ENCODE measurements around the gene ACTL10. TPM values are rescaled to one million over a fixed set of nuclear protein-coding genes. Genes with fewer than 3 reads are reported as not detected.

Gene ACTL10
- total RNA-seq, 1 experiment from 2014 or later, result 5.4 TPM

DNA sequence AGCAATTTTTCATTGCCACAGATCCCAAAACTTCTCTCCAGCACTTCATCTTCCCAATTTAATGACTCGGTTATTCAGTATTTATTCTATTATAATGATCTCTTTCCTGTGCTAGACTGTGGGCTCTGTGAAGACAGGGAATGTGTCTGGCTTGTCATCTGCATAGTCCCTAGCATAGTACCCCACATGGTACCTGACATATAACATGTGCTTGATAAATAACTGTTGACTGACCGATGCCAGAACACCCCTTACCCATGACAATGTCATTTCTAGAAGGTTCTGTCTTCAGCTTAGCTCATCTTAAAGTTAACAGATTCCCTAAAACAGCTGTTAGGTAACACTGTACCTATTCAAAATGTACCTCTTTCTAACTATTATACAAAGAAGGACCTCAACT lies 49.8 kb downstream of the ACTL10 start:
- Mint-ChIP-seq H3K27ac (ENCODE audit: unreplicated experiment) (no peak overlapping the region), H3K4me1 (ENCODE audit: low read depth, unreplicated experiment) (peaks cover 15% of the 10 kb centered on the region), H3K27me3 (ENCODE audit: unreplicated experiment) (no peaks in the 10 kb centered on the region), H3K36me3 (ENCODE audit: insufficient read depth, unreplicated experiment) (peaks cover 22% of the 10 kb centered on the region), H3K4me3 (ENCODE audit: low read depth, unreplicated experiment) (no peak overlapping the region), H3K9me3 (ENCODE audit: low read depth, unreplicated experiment) (peaks cover 2% of the 10 kb centered on the region)
- CTCF ChIA-PET, result no interaction called here
- BruUV-seq (replicated peaks), result no TSS peak
- DNase-seq, result no peak
- TF ChIP-seq, protein P1, sequence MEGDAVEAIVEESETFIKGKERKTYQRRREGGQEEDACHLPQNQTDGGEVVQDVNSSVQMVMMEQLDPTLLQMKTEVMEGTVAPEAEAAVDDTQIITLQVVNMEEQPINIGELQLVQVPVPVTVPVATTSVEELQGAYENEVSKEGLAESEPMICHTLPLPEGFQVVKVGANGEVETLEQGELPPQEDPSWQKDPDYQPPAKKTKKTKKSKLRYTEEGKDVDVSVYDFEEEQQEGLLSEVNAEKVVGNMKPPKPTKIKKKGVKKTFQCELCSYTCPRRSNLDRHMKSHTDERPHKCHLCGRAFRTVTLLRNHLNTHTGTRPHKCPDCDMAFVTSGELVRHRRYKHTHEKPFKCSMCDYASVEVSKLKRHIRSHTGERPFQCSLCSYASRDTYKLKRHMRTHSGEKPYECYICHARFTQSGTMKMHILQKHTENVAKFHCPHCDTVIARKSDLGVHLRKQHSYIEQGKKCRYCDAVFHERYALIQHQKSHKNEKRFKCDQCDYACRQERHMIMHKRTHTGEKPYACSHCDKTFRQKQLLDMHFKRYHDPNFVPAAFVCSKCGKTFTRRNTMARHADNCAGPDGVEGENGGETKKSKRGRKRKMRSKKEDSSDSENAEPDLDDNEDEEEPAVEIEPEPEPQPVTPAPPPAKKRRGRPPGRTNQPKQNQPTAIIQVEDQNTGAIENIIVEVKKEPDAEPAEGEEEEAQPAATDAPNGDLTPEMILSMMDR (IDR thresholded peaks at IDR 0.05; ENCODE audit: unreplicated experiment), result no peak
- intact Hi-C loops (cut with micrococcal nuclease; ENCODE audit: unreplicated experiment), result no loop called here

Other genes with a start within 250 kb of the ACTL10 start
- gene SNTA1, start 223.2 kb upstream of the ACTL10 start, total RNA-seq (2022), result 5.1 and 7.6 TPM in 2 replicates
- gene CBFA2T2, start 176.8 kb upstream of the ACTL10 start, total RNA-seq (2022), result 17.8 and 20.5 TPM in 2 replicates
- gene C20orf144, start 4.6 kb upstream of the ACTL10 start, total RNA-seq (2022), result 0.45 and 0.76 TPM in 2 replicates
- gene NECAB3, start 7.5 kb downstream of the ACTL10 start, total RNA-seq (2022), result 65.5 and 80.8 TPM in 2 replicates
- gene E2F1, start 19.4 kb downstream of the ACTL10 start, total RNA-seq (2022), result 56.9 and 62.3 TPM in 2 replicates
- gene PXMP4, start 53.4 kb downstream of the ACTL10 start, total RNA-seq (2022), result 18.7 and 20.3 TPM in 2 replicates
- 10.2 and 12.9 TPM in 2 replicates for gene ZNF341, start 65.1 kb downstream of the ACTL10 start, total RNA-seq (2022)
- gene CHMP4B, start 144.4 kb downstream of the ACTL10 start, total RNA-seq (2022), result 234 and 245 TPM in 2 replicates

Data from Calu3 (cell line).